HEK293 (cell line): Measurements from ENCODE around the gene UCHL1.

ENCODE experiments used
- CTCF ChIP-seq: fragments of 450-650 bp; formaldehyde crosslinking; IDR thresholded peaks from 2 replicates; pipeline ENCODE4 v1.5.1; 2016; ENCODE audit warnings: missing biosample characterization, missing genetic modification characterization
- MYNN ChIP-seq: fragments of 450-650 bp; formaldehyde crosslinking; IDR thresholded peaks from 2 replicates; pipeline ENCODE4 v1.5.1; 2016; ENCODE audit warnings: missing biosample characterization, missing genetic modification characterization, borderline replicate concordance
- REST ChIP-seq: fragments of 450-650 bp; formaldehyde crosslinking; IDR thresholded peaks from 2 replicates; pipeline ENCODE4 v1.5.1; 2016; ENCODE audit warnings: missing biosample characterization, missing genetic modification characterization
- YY1 ChIP-seq: fragments of 450-650 bp; formaldehyde crosslinking; IDR thresholded peaks from 2 replicates; pipeline ENCODE4 v1.5.1; 2018; ENCODE audit warnings: missing biosample characterization, missing genetic modification characterization
- ZBTB17 ChIP-seq: fragments of 450-650 bp; formaldehyde crosslinking; IDR thresholded peaks from 2 replicates; pipeline ENCODE4 v1.5.1; 2016; ENCODE audit warnings: missing biosample characterization, missing genetic modification characterization
- ZBTB7A ChIP-seq: fragments of 450-650 bp; formaldehyde crosslinking; IDR thresholded peaks from 2 replicates; pipeline ENCODE4 v1.5.1; 2016; ENCODE audit warnings: low read depth, missing biosample characterization, missing genetic modification characterization
- ZNF138 ChIP-seq: fragments of 450-650 bp; formaldehyde crosslinking; IDR thresholded peaks from 2 replicates; pipeline ENCODE4 v1.5.1; 2016; ENCODE audit warnings: missing biosample characterization, missing genetic modification characterization, borderline replicate concordance
- ZNF184 ChIP-seq: fragments of 450-650 bp; IDR thresholded peaks from 2 replicates; pipeline ENCODE4 v1.5.1; 2018; ENCODE audit warnings: missing biosample characterization, mild to moderate bottlenecking, missing genetic modification characterization
- ZNF239 ChIP-seq: fragments of 450-650 bp; formaldehyde crosslinking; IDR thresholded peaks from 2 replicates; pipeline ENCODE4 v1.5.1; 2016; ENCODE audit warnings: missing biosample characterization, missing genetic modification characterization
- ZNF24 ChIP-seq: fragments of 450-650 bp; formaldehyde crosslinking; IDR thresholded peaks from 2 replicates; pipeline ENCODE4 v1.5.1; 2016; ENCODE audit warnings: missing biosample characterization, missing genetic modification characterization
- ZNF274 ChIP-seq, 2 experiments: fragments of 200-500 bp in 1 of 2; fragments of 450-650 bp in 1 of 2; sonication (Bioruptor generic) in 1 of 2; formaldehyde crosslinking in 1 of 2; IDR thresholded peaks; 2 replicates each; pipeline versions ENCODE4 v1.5.1 to v1.6.1; 2014 to 2016; ENCODE audit warnings: borderline replicate concordance in 1 of 2, inconsistent platforms in 1 of 2, low read length in 1 of 2, missing biosample characterization in 1 of 2, missing genetic modification characterization in 1 of 2
- ZNF510 ChIP-seq: fragments of 450-650 bp; formaldehyde crosslinking; IDR thresholded peaks from 2 replicates; pipeline ENCODE4 v1.5.1; 2018; ENCODE audit warnings: mild to moderate bottlenecking, missing genetic modification characterization, missing biosample characterization; ENCODE audit not compliant: insufficient replicate concordance
- ZSCAN30 ChIP-seq: fragments of 450-650 bp; IDR thresholded peaks from 2 replicates; pipeline ENCODE4 v1.5.1; 2018; ENCODE audit warnings: missing biosample characterization, mild to moderate bottlenecking, missing genetic modification characterization, moderate library complexity
- TF ChIP-seq, protein P1 (sequence below): fragments of 450-650 bp; formaldehyde crosslinking; IDR thresholded peaks from 2 replicates; pipeline ENCODE4 v1.5.1; 2017; ENCODE audit warnings: missing biosample characterization, missing genetic modification characterization

DNA sequence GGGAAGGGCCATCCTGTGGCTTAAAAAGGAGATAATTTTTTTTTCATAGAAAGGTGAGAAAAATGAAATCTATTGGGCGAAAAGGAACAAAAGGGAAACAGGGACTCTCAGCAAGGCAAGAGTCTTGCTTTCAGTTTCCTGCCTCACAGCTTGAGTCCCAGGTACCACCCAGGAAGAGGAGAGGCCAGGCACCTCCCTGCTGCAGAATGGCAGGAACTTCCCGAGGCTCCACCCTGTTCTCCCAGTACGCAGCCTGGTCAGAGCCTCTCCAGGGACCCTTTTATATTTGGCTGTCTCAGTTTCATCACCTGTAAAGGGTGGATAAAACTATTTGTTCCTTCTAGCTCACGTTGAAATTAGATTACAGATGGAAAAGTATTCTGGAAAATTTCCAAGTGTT is 33.8 kb downstream of the UCHL1 start:
- TF ChIP-seq ZNF24 (tag by site-specific recombination) (no peak), ZSCAN30 (no peak), CTCF (tag by site-specific recombination) (no peak), ZNF138 (tag by site-specific recombination) (no peak), MYNN (tag by site-specific recombination) (no peak), ZBTB17 (tag by site-specific recombination) (no peak), ZNF510 (tag by site-specific recombination) (no peak), YY1 (tag by site-specific recombination) (no peak), ZBTB7A (tag by site-specific recombination) (no peak), ZNF239 (tag by site-specific recombination) (no peak), ZNF184 (tag by site-specific recombination) (no peak), ZNF274 (IDR thresholded peaks at IDR 0.05; ENCODE audit: low read length) (no peak), ZNF274 (tag by site-specific recombination; IDR thresholded peaks at IDR 0.05; ENCODE audit: borderline replicate concordance) (no peak), REST (no peak)
- TF ChIP-seq, protein P1, sequence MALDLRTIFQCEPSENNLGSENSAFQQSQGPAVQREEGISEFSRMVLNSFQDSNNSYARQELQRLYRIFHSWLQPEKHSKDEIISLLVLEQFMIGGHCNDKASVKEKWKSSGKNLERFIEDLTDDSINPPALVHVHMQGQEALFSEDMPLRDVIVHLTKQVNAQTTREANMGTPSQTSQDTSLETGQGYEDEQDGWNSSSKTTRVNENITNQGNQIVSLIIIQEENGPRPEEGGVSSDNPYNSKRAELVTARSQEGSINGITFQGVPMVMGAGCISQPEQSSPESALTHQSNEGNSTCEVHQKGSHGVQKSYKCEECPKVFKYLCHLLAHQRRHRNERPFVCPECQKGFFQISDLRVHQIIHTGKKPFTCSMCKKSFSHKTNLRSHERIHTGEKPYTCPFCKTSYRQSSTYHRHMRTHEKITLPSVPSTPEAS (tag by site-specific recombination): no peak
